Naive thymus-derived CD8-positive, alpha-beta T cell (primary cell): ENCODE data around the gene PACRG. TPM values are rescaled to one million over a fixed set of nuclear protein-coding genes. Genes with fewer than 3 reads are reported as not detected.
A peak's percentile ranks its signal among the peaks of the same experiment; 100 is the strongest.

Experiments
- ATAC-seq, 2 donors: fragments of 150-1000 bp; cut with Tn5 transposase in 1 of 2; sonication (Bioruptor Pico), chemical (Tn5 transposase) in 1 of 2; 1 replicate in 1 of 2; 2 replicates in 1 of 2; pipeline ENCODE4 v1.10.0; 2021; ENCODE audit warnings: mild to moderate bottlenecking in 2 of 2, moderate library complexity in 2 of 2
- POLR2A ChIA-PET: fragments of 350-600 bp; sonication (Branson Sonifier 250); formaldehyde crosslinking; loops from one replicate; lab custom pipeline; 2021; ENCODE audit warnings: antibody characterized with exemption; lab: Charles Lee
- DNase-seq, 10 donors: peaks; one replicate each; pipeline versions ENCODE4 v3.0.0 to v3.0.0-alpha.2; 2020 to 2022
- H3K27ac Mint-ChIP-seq, 10 donors: one replicate each; pipeline ENCODE4 v1.8.0; 2020 to 2022; ENCODE audit warnings: mild to moderate bottlenecking in 10 of 10, mixed read lengths in 10 of 10, moderate library complexity in 4 of 10, inconsistent platforms in 1 of 10
- H3K27me3 Mint-ChIP-seq, 5 donors: one replicate each; pipeline ENCODE4 v1.8.0; 2021 to 2022; ENCODE audit warnings: mixed read lengths in 5 of 5
- H3K36me3 Mint-ChIP-seq, 3 donors: one replicate each; pipeline ENCODE4 v1.8.0; 2020 to 2022; ENCODE audit warnings: mixed read lengths in 3 of 3, mild to moderate bottlenecking in 2 of 3, inconsistent platforms in 1 of 3
- H3K4me1 Mint-ChIP-seq, 4 donors: one replicate each; pipeline ENCODE4 v1.8.0; 2021 to 2022; ENCODE audit warnings: mixed read lengths in 4 of 4
- H3K4me3 Mint-ChIP-seq, 10 donors: one replicate each; pipeline ENCODE4 v1.8.0; 2020 to 2022; ENCODE audit warnings: mild to moderate bottlenecking in 10 of 10, mixed read lengths in 10 of 10, moderate library complexity in 6 of 10, inconsistent platforms in 1 of 10
- H3K9me3 Mint-ChIP-seq, 9 donors: one replicate each; pipeline ENCODE4 v1.8.0; 2020 to 2022; ENCODE audit warnings: mixed read lengths in 9 of 9, mild to moderate bottlenecking in 3 of 9, inconsistent platforms in 1 of 9, moderate library complexity in 1 of 9
- polyA plus RNA-seq, 3 donors: library from polyadenylated mRNA; unstranded; fragments of 300-500 nt; fragmentation: Illumina TruSeq; gene quantifications; one replicate each; pipeline ENCODE4 v1.2.3, GENCODE V29; 2021
- total RNA-seq, 8 experiments: library from RNA in 2 of 8; stranded (reverse) in 2 of 8; gene quantifications; one replicate each; pipeline ENCODE4 v1.2.3 and lab custom pipeline; 2021 to 2026

Gene PACRG
- total and polyA plus RNA-seq, 5 experiments from 2014 or later: 0.34 to 1.2 (median 0.83) TPM; not detected in 1

GRCh38 chr6:163166507-163166906 lies 438.7 kb downstream of the PACRG start:
- DNase-seq (no peak), ATAC-seq (no peak)
- peaks cover 0 to 3% (median 0%) of the 10 kb centered on the region in 4 donors for H3K4me1 Mint-ChIP-seq
- no peak overlapping the region for H3K27ac Mint-ChIP-seq
- peaks cover 0 to 17% (median 4%) of the 10 kb centered on the region in 5 donors for H3K27me3 Mint-ChIP-seq
- no peak overlapping the region for H3K4me3 Mint-ChIP-seq
- H3K9me3 Mint-ChIP-seq: no peaks in the 10 kb centered on the region
- POLR2A ChIA-PET: no interaction called here
- no peaks in the 10 kb centered on the region for H3K36me3 Mint-ChIP-seq

DNA sequence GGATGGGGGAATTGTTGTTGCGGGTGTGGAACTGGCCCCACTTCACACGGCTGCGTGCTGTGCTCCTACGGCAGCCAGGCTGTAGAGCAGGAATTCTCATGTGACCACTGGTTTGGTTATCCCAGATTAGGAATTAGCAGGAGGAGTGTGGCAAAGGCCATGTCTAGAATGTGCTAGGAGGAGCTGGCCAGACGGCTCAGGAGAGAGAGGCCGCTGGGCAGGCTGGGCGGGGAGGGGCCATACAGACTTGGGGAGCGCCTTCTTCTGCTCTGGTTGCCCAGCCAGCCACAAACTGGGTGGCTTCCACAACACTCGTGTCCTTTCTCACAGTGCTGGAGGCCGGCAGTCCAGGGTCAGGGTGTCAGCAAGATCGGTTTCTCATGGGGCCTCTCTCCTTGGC lies 441.7 kb downstream of the PACRG start:
- DNase-seq: no peak
- POLR2A ChIA-PET: no interaction called here
- H3K4me1 Mint-ChIP-seq: peaks cover 0 to 3% (median 0%) of the 10 kb centered on the region in 4 donors
- no peak overlapping the region for H3K4me3 Mint-ChIP-seq
- peaks cover 0 to 10% (median 2%) of the 10 kb centered on the region in 5 donors for H3K27me3 Mint-ChIP-seq
- no peaks in the 10 kb centered on the region for H3K9me3 Mint-ChIP-seq
- no peak for ATAC-seq
- H3K36me3 Mint-ChIP-seq: no peaks in the 10 kb centered on the region
- no peak overlapping the region for H3K27ac Mint-ChIP-seq

DNA sequence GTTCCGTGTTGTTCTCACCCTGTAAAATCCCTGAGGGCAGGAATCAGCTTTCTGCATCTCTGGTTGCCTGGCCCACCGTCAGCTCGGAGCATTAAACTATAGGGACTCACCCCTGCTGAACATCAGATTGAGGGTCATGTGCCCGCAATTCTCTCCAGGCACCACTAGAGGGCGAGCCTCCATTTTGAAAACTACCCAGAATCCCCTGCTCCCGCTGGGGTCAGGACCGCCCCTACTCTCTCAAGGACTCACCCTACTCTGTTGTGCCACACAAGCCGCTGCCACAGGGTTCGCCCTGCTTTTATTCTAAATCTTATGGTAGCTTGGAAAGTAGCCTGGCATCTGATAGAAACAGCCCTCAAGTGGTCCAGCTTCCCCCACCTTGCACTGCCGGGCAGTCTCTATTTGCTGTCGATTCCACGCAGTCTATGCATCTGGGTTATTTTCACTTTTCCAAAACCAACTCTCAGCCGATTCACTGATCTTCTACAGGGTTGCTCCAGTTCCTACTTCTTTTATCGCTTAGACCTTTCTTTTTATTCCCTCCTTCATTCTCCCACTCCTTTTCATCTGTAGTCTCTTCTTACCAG lies 442.6 kb downstream of the PACRG start:
- ATAC-seq: no peak
- H3K36me3 Mint-ChIP-seq: no peaks in the 10 kb centered on the region
- H3K27ac Mint-ChIP-seq: no peak overlapping the region

GRCh38 chr6:163173741-163174140 lies 446.0 kb downstream of the PACRG start:
- Mint-ChIP-seq H3K4me3 (no peak overlapping the region), H3K27ac (no peak overlapping the region), H3K27me3 (peaks cover 2 to 35% (median 12%) of the 10 kb centered on the region in 5 donors), H3K9me3 (peaks cover 0 to 1% (median 0%) of the 10 kb centered on the region in 9 donors), H3K36me3 (no peaks in the 10 kb centered on the region), H3K4me1 (peaks cover 0 to 3% (median 0%) of the 10 kb centered on the region in 4 donors)
- no peak for DNase-seq
- POLR2A ChIA-PET: no interaction called here
- no peak for ATAC-seq

More for the DNA sequence above, 442.6 kb downstream of the PACRG start:
- no peaks in the 10 kb centered on the region for H3K9me3 Mint-ChIP-seq
- H3K4me3 Mint-ChIP-seq: no peak overlapping the region
- POLR2A ChIA-PET: no interaction called here
- DNase-seq: peak in 4 of 10 donors; percentile 4 to 21 (median 10)
- H3K27me3 Mint-ChIP-seq: peaks cover 0 to 17% (median 4%) of the 10 kb centered on the region in 5 donors
- H3K4me1 Mint-ChIP-seq: peaks cover 0 to 3% (median 0%) of the 10 kb centered on the region in 4 donors

- ATAC-seq: no peak
- Mint-ChIP-seq H3K36me3 (no peaks in the 10 kb centered on the region), H3K27ac (no peak overlapping the region), H3K4me3 (no peak overlapping the region), H3K4me1 (peaks cover 0 to 3% (median 0%) of the 10 kb centered on the region in 4 donors), H3K27me3 (peaks cover 1 to 27% (median 12%) of the 10 kb centered on the region in 5 donors), H3K9me3 (peaks cover 0 to 1% (median 0%) of the 10 kb centered on the region in 9 donors)
- POLR2A ChIA-PET: no interaction called here
- DNase-seq: no peak
These were observed 447.5 kb downstream of the PACRG start for GRCh38 chr6:163175301-163175700.

- Mint-ChIP-seq H3K27me3 (peaks cover 1 to 27% (median 12%) of the 10 kb centered on the region in 5 donors), H3K36me3 (no peaks in the 10 kb centered on the region), H3K27ac (peak overlapping the region in 1 of 10 donors; percentile 60), H3K4me3 (no peak overlapping the region), H3K9me3 (peaks cover 0 to 1% (median 0%) of the 10 kb centered on the region in 9 donors), H3K4me1 (no peaks in the 10 kb centered on the region)
- DNase-seq (no peak), ATAC-seq (no peak)
- POLR2A ChIA-PET: no interaction called here
These were observed 448.3 kb downstream of the PACRG start for GRCh38 chr6:163176097-163176496.

DNA sequence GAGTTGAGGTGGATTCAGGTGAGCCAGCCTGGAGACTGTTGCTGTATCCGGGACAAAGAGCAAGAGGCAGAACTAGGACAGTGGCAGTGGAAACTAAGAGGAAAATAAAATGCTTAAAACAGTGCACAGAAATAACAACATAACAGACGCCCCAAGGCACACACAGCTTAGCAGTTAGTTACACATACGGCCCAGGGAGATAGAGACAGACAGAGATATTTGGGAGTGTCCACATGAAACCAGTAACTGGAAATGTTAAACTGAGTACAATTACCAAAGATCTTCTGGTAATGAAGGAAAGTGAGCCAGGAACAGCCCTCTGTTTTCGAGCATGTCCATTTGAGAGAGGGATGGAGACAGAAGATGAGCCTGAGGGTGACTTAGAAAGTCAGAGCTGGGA lies 449.2 kb downstream of the PACRG start:
- ATAC-seq (no peak), DNase-seq (no peak)
- Mint-ChIP-seq H3K27me3 (peaks cover 1 to 29% (median 15%) of the 10 kb centered on the region in 5 donors), H3K9me3 (peaks cover 0 to 1% (median 0%) of the 10 kb centered on the region in 9 donors), H3K27ac (peak overlapping the region in 1 of 10 donors; percentile 85), H3K4me1 (no peaks in the 10 kb centered on the region), H3K4me3 (no peak overlapping the region), H3K36me3 (no peaks in the 10 kb centered on the region)
- POLR2A ChIA-PET: no interaction called here

- H3K4me3 Mint-ChIP-seq: no peak overlapping the region
- POLR2A ChIA-PET: no interaction called here
- H3K27ac Mint-ChIP-seq: no peak overlapping the region
- H3K4me1 Mint-ChIP-seq: no peaks in the 10 kb centered on the region
- peaks cover 0 to 1% (median 0%) of the 10 kb centered on the region in 9 donors for H3K9me3 Mint-ChIP-seq
- DNase-seq (no peak), ATAC-seq (no peak)
- peaks cover 1 to 38% (median 16%) of the 10 kb centered on the region in 5 donors for H3K27me3 Mint-ChIP-seq
- no peaks in the 10 kb centered on the region for H3K36me3 Mint-ChIP-seq
These were observed 450.2 kb downstream of the PACRG start for GRCh38 chr6:163177892-163178420.

DNA sequence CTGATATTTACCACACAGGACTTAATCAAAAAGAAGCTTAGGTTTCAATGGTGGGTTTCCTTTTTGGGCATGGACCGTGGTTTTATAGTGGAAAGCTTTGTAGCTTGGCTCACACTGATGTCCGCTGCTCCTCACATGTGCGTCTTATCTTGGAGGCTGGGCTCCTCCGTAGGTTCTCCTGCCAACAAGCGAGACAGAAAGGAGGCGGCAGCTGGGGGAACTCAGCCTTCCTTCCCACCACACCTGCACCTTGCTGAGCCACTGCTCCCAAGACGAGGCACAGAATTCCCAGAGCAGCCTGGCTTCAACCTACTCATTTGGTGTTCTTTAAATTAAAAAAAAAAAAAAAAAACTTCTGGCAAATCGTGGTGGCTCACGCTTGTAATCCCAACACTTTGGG lies 451.3 kb downstream of the PACRG start:
- Mint-ChIP-seq H3K27ac (no peak overlapping the region), H3K4me1 (no peaks in the 10 kb centered on the region), H3K36me3 (no peaks in the 10 kb centered on the region), H3K27me3 (peaks cover 1 to 38% (median 16%) of the 10 kb centered on the region in 5 donors), H3K4me3 (no peak overlapping the region), H3K9me3 (peaks cover 0 to 1% (median 0%) of the 10 kb centered on the region in 9 donors)
- ATAC-seq (no peak), DNase-seq (no peak)
- POLR2A ChIA-PET: no interaction called here

- DNase-seq: no peak
- Mint-ChIP-seq H3K36me3 (no peaks in the 10 kb centered on the region), H3K4me1 (no peaks in the 10 kb centered on the region), H3K9me3 (peaks cover 0 to 1% (median 0%) of the 10 kb centered on the region in 9 donors), H3K27me3 (peaks cover 1 to 37% (median 16%) of the 10 kb centered on the region in 5 donors), H3K27ac (no peak overlapping the region), H3K4me3 (no peak overlapping the region)
- ATAC-seq: no peak
- POLR2A ChIA-PET: no interaction called here
These were observed 451.9 kb downstream of the PACRG start for GRCh38 chr6:163179721-163180120.

DNA sequence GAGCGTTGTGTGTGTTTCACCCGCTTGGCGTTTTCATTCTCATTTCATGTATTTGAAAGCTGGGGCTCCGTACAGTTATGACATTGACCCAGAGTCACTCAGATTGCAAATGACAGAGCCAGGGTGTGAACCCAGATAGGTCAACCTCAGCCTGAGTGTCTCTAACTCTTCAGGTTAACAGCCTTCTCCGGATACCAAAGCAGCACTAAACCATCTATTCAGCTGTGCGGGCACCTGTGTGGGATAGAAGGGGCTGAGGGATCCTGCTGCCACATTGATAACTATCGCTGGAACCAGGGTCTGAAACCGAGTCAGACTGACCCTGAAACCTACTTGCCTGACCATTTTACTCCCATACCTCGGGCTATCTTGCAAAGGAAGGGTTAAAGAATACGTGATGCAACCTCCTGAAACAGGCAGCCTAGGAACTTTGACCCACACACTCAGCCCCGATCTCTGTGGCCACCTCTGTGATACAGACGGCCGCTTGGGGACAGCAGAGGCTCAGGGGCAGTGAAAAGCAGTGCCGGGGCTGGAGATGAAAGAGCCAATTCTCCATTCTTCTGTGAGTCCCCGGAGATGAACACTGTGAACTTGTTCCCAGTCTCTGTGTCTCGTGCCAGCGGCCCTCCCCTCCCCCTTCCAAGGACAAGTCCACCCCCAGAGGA lies 453.2 kb downstream of the PACRG start:
- Mint-ChIP-seq H3K36me3 (no peaks in the 10 kb centered on the region), H3K4me3 (no peak overlapping the region), H3K4me1 (no peaks in the 10 kb centered on the region), H3K27ac (no peak overlapping the region), H3K27me3 (peaks cover 1 to 29% (median 13%) of the 10 kb centered on the region in 5 donors), H3K9me3 (peaks cover 0 to 1% (median 0%) of the 10 kb centered on the region in 9 donors)
- ATAC-seq (no peak), DNase-seq (peak in 1 of 10 donors; percentile 1)
- POLR2A ChIA-PET: no interaction called here

- peaks cover 1 to 23% (median 11%) of the 10 kb centered on the region in 5 donors for H3K27me3 Mint-ChIP-seq
- no peak for DNase-seq
- peaks cover 0 to 1% (median 0%) of the 10 kb centered on the region in 9 donors for H3K9me3 Mint-ChIP-seq
- no peak overlapping the region for H3K27ac Mint-ChIP-seq
- H3K36me3 Mint-ChIP-seq: no peaks in the 10 kb centered on the region
- no peaks in the 10 kb centered on the region for H3K4me1 Mint-ChIP-seq
- H3K4me3 Mint-ChIP-seq: no peak overlapping the region
- ATAC-seq: no peak
- POLR2A ChIA-PET: no interaction called here
These were observed 453.9 kb downstream of the PACRG start for GRCh38 chr6:163181666-163182180.

GRCh38 chr6:163182696-163183095 lies 454.9 kb downstream of the PACRG start:
- POLR2A ChIA-PET: no interaction called here
- Mint-ChIP-seq H3K4me3 (no peak overlapping the region), H3K4me1 (no peaks in the 10 kb centered on the region), H3K36me3 (no peaks in the 10 kb centered on the region), H3K27me3 (peaks cover 3 to 15% (median 6%) of the 10 kb centered on the region in 5 donors), H3K27ac (no peak overlapping the region), H3K9me3 (no peaks in the 10 kb centered on the region)
- ATAC-seq (no peak), DNase-seq (no peak)
